Lower leg skin (tissue), 4 donors: ENCODE measurements around the gene AATK. TPM values are rescaled to one million over a fixed set of nuclear protein-coding genes. Genes with fewer than 3 reads are reported as not detected.

Experiments
- DNase-seq, 2 donors: peaks; one replicate each; pipeline ENCODE4 v3.0.0-alpha.2; 2019; ENCODE audit warnings: low spot score in 2 of 2
- H3K4me3 ChIP-seq: fragments of 200-600 bp; sonication (generic); 2 replicates; pipeline ENCODE4 v1.5.1; 2017; ENCODE audit warnings: mild to moderate bottlenecking, low read depth; ENCODE audit not compliant: poor library complexity, severe bottlenecking
- CTCF ChIP-seq, 3 donors: fragments of 450-650 bp; IDR thresholded peaks; one replicate each; pipeline ENCODE4 v1.5.1; 2016; ENCODE audit warnings: antibody characterized with exemption in 3 of 3, mild to moderate bottlenecking in 3 of 3, moderate library complexity in 2 of 3
- POLR2A ChIP-seq, 2 donors: fragments of 450-650 bp; IDR thresholded peaks; one replicate each; pipeline ENCODE4 v1.6.1; 2016 to 2017; ENCODE audit warnings: antibody characterized with exemption in 2 of 2, mild to moderate bottlenecking in 1 of 2, moderate library complexity in 1 of 2
- WGBS, 2 donors: methylation state at CpG; one replicate each; pipeline ENCODE4 v1.1.5; 2018; 5-methylcytosine and 5-hydroxymethylcytosine counted together
- intact Hi-C: fragments of 100-400 bp; cut with DNase I; formaldehyde crosslinking; loops from one replicate; pipeline ENCODE4 v1.15.0; 2023; ENCODE audit warnings: low total_unique reads
- total RNA-seq, 4 donors: library from RNA; depleted of rRNA; stranded (reverse); fragments of >200 nt; gene quantifications; one replicate each; pipeline ENCODE4 v1.1.0, GENCODE V29; 2016

AATK gene
- total RNA-seq, 4 donors from 2014 or later = 0.81 to 3.5 (median 2.2) TPM

GRCh38 chr17:81129289-81129688 lies 36.7 kb downstream of the AATK start:
- no peak overlapping the region for H3K4me3 ChIP-seq
- intact Hi-C loops = no loop called here
- DNase-seq = no peak
- TF ChIP-seq CTCF (IDR thresholded peaks at IDR 0.05) (no peak), POLR2A (IDR thresholded peaks at IDR 0.05) (no peak)
- 91 to 95% methylated on average over 10 of the region's 11 CpGs for WGBS, 2 donors

- intact Hi-C loops = no loop called here
- 80 to 82% methylated on average over 2 to 19 of the region's 23 CpGs for WGBS, 2 donors
- no peak for DNase-seq
- no peak overlapping the region for H3K4me3 ChIP-seq
- TF ChIP-seq CTCF (IDR thresholded peaks at IDR 0.05) (no peak), POLR2A (IDR thresholded peaks at IDR 0.05) (no peak)
Measured at GRCh38 chr17:81128774-81129173, 37.2 kb downstream of the AATK start.

- 78 to 83% methylated on average over 10 to 14 of the region's 14 CpGs for WGBS, 2 donors
- H3K4me3 ChIP-seq = no peak overlapping the region
- intact Hi-C loops = no loop called here
- TF ChIP-seq POLR2A (IDR thresholded peaks at IDR 0.05) (no peak), CTCF (IDR thresholded peaks at IDR 0.05) (no peak)
- no peak for DNase-seq
Measured at GRCh38 chr17:81128338-81128737, 37.7 kb downstream of the AATK start.

GRCh38 chr17:81127526-81128177 lies 38.4 kb downstream of the AATK start:
- WGBS, 2 donors = 63 to 66% methylated on average over 19 of the region's 25 CpGs
- TF ChIP-seq CTCF (IDR thresholded peaks at IDR 0.05) = no peak
- no peak for TF ChIP-seq POLR2A (IDR thresholded peaks at IDR 0.05)
- intact Hi-C loops = no loop called here
- H3K4me3 ChIP-seq = no peak overlapping the region
- DNase-seq = no peak

- TF ChIP-seq CTCF (IDR thresholded peaks at IDR 0.05) (no peak), POLR2A (IDR thresholded peaks at IDR 0.05) (no peak)
- WGBS, 2 donors = 30 to 60% methylated on average over 1 to 4 of the region's 5 CpGs
- DNase-seq = no peak
- intact Hi-C loops = no loop called here
- H3K4me3 ChIP-seq = no peak overlapping the region
Measured at GRCh38 chr17:81127133-81127455, 38.9 kb downstream of the AATK start.
